GM12892 (cell line): Measurements from ENCODE around the gene HAND1.

Source experiments
- POLR2A ChIP-seq: IDR thresholded peaks from 2 replicates; pipeline ENCODE4 v1.6.1; 2011; ENCODE audit warnings: low read depth, low read length, control low read depth
- TAF1 ChIP-seq: IDR thresholded peaks from 2 replicates; pipeline ENCODE4 v1.6.1; 2011; ENCODE audit warnings: low read depth, mild to moderate bottlenecking, control low read depth, low read length, borderline replicate concordance

GRCh38 chr5:154430961-154431630 is 46.9 kb downstream of the HAND1 start:
- TF ChIP-seq TAF1: no peak
- TF ChIP-seq POLR2A: no peak
